DND-41 (cell line): ENCODE results near the gene PLEKHG5.

ENCODE experiments used
- ATAC-seq: fragments of 200-7000 bp; cut with Tn5 transposase; 3 replicates; pipeline ENCODE4 v1.9.1; 2021; ENCODE audit warnings: low read depth; ENCODE audit not compliant: insufficient read depth
- DNase-seq: peaks from one replicate; pipeline ENCODE4 v3.0.0-alpha.2; 2020
- H2AFZ ChIP-seq: 2 replicates; pipeline ENCODE4 v1.6.0; 2012; ENCODE audit warnings: low read depth, low read length
- H3K27ac ChIP-seq: 2 replicates; pipeline ENCODE4 v1.5.1; 2012; ENCODE audit warnings: low read length, inconsistent platforms
- H3K27me3 ChIP-seq: fragments of 200-600 bp; sonication (generic); 2 replicates; pipeline ENCODE4 v1.6.0; 2012; ENCODE audit warnings: low read length, mild to moderate bottlenecking, inconsistent platforms; ENCODE audit not compliant: insufficient read depth, poor library complexity
- H3K36me3 ChIP-seq: 2 replicates; pipeline ENCODE4 v1.5.1; 2012; ENCODE audit warnings: low read length, inconsistent platforms; ENCODE audit not compliant: insufficient read depth
- H3K4me1 ChIP-seq: 2 replicates; pipeline ENCODE4 v1.5.1; 2012; ENCODE audit warnings: mild to moderate bottlenecking, low read length; ENCODE audit not compliant: insufficient read depth
- H3K4me2 ChIP-seq: 2 replicates; pipeline ENCODE4 v1.6.0; 2012; ENCODE audit warnings: mild to moderate bottlenecking, moderate library complexity, low read length, inconsistent platforms; ENCODE audit not compliant: insufficient read depth
- H3K4me3 ChIP-seq, 2 experiments: fragments of 200-600 bp in 1 of 2; shearing (Covaris generic) in 1 of 2; 2 replicates each; pipeline ENCODE4 v1.5.1; 2012 to 2016; ENCODE audit warnings: inconsistent platforms in 2 of 2, low read length in 2 of 2, mild to moderate bottlenecking in 2 of 2, low read depth in 1 of 2, moderate library complexity in 1 of 2
- H3K79me2 ChIP-seq: 2 replicates; pipeline ENCODE4 v1.6.0; 2012; ENCODE audit warnings: low read length, inconsistent platforms; ENCODE audit not compliant: insufficient read depth
- H3K9ac ChIP-seq: 2 replicates; pipeline ENCODE4 v1.6.0; 2012; ENCODE audit warnings: low read depth, mild to moderate bottlenecking, inconsistent platforms, low read length, moderate library complexity
- H3K9me3 ChIP-seq: 2 replicates; pipeline ENCODE4 v1.5.1; 2012; ENCODE audit warnings: low read length, moderate library complexity, mild to moderate bottlenecking, inconsistent platforms; ENCODE audit not compliant: insufficient read depth, severe bottlenecking
- H4K20me1 ChIP-seq: 2 replicates; pipeline ENCODE4 v1.6.0; 2012; ENCODE audit warnings: low read length; ENCODE audit not compliant: insufficient read depth
- CTCF ChIP-seq: IDR thresholded peaks from 2 replicates; pipeline ENCODE4 v1.5.1; 2012; ENCODE audit warnings: borderline replicate concordance, low read length, moderate library complexity, mild to moderate bottlenecking; ENCODE audit not compliant: poor library complexity, severe bottlenecking; ENCODE audit errors: extremely low read depth
- EZH2 ChIP-seq: IDR thresholded peaks from 3 replicates; pipeline ENCODE4 v1.6.1; 2012; ENCODE audit warnings: borderline replicate concordance, low read depth, mild to moderate bottlenecking, moderate library complexity, low read length, inconsistent platforms; ENCODE audit not compliant: severe bottlenecking

The PLEKHG5 gene

DNA sequence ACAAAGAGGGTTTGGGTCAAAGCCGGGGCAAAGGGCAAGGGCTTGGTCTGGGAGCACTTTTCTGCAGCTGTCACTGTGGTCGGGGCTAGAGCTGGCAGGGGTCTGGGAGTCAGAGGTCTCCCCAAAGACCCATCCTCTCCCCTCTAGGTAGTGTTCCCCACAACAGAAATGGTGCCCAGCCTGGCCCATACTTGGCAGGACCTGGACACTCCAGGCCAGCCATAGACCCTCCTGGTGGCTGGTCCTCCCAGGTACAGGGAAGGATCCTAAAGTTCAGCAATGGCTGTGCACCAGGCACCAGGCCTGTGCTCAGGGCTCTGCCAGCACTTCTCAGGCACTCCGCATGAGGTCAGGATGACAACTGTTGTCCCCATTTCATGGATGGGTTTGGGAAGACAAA, 55.9 kb downstream of the PLEKHG5 start:
- H3K79me2 ChIP-seq = no peaks in the 10 kb centered on the region
- peaks cover 7% of the 10 kb centered on the region; the same call in 1 of the 2 replicates for H4K20me1 ChIP-seq
- H3K4me3 ChIP-seq = no peak overlapping the region
- DNase-seq = no peak
- H3K27me3 ChIP-seq = peaks cover 18% of the 10 kb centered on the region
- H3K4me1 ChIP-seq = no peaks in the 10 kb centered on the region
- no peaks in the 10 kb centered on the region for H3K36me3 ChIP-seq
- ATAC-seq = no peak
- H3K27ac ChIP-seq = no peak overlapping the region
- no peaks in the 10 kb centered on the region for H3K9me3 ChIP-seq
- H2AFZ ChIP-seq = no peak overlapping the region
- no peak overlapping the region for H3K4me2 ChIP-seq
- H3K9ac ChIP-seq = no peak overlapping the region
- TF ChIP-seq EZH2 = no peak
- TF ChIP-seq CTCF = no peak

GRCh38 chr1:6435129-6435528, 56.3 kb downstream of the PLEKHG5 start:
- TF ChIP-seq EZH2 (no peak), CTCF (no peak)
- Histone ChIP-seq H3K4me2 (no peak overlapping the region), H3K9ac (no peak overlapping the region)

GRCh38 chr1:6434186-6434585, 57.3 kb downstream of the PLEKHG5 start:
- TF ChIP-seq EZH2 (no peak), CTCF (no peak)

More at GRCh38 chr1:6435129-6435528, 56.3 kb downstream of the PLEKHG5 start:
- H3K9me3 ChIP-seq = no peaks in the 10 kb centered on the region
- peaks cover 18% of the 10 kb centered on the region for H3K27me3 ChIP-seq
- no peak overlapping the region for H3K27ac ChIP-seq
- H3K36me3 ChIP-seq = no peaks in the 10 kb centered on the region
- ATAC-seq (no peak), DNase-seq (no peak)
- H3K4me1 ChIP-seq = no peaks in the 10 kb centered on the region
- H2AFZ ChIP-seq = no peak overlapping the region
- H4K20me1 ChIP-seq = peaks cover 7% of the 10 kb centered on the region; the same call in 1 of the 2 replicates
- H3K79me2 ChIP-seq = no peaks in the 10 kb centered on the region
- H3K4me3 ChIP-seq = no peak overlapping the region

More at GRCh38 chr1:6434186-6434585, 57.3 kb downstream of the PLEKHG5 start:
- Histone ChIP-seq H3K27ac (no peak overlapping the region), H2AFZ (no peak overlapping the region), H3K79me2 (no peaks in the 10 kb centered on the region), H3K9me3 (no peaks in the 10 kb centered on the region), H3K27me3 (peaks cover 18% of the 10 kb centered on the region), H3K36me3 (no peaks in the 10 kb centered on the region), H3K4me1 (no peaks in the 10 kb centered on the region), H4K20me1 (peaks cover 7% of the 10 kb centered on the region; the same call in 1 of the 2 replicates), H3K9ac (no peak overlapping the region), H3K4me2 (no peak overlapping the region), H3K4me3 (no peak overlapping the region)
- no peak for DNase-seq
- no peak for ATAC-seq
